ENCODE measurements around the gene MCRIP2.

The MCRIP2 gene

GRCh38 chr16:649631-650030, 8.0 kb downstream of the MCRIP2 start:
- no peak for DNase-seq

- DNase-seq, result no peak
Observed at GRCh38 chr16:651844-652243, 10.2 kb downstream of the MCRIP2 start.

GRCh38 chr16:652454-653305, 11.1 kb downstream of the MCRIP2 start:
- no peak for DNase-seq

- no peak for DNase-seq
Observed at GRCh38 chr16:654034-654433, 12.4 kb downstream of the MCRIP2 start.

- no peak for DNase-seq
Observed at GRCh38 chr16:657487-657886, 15.9 kb downstream of the MCRIP2 start.

GRCh38 chr16:658679-659571, 17.3 kb downstream of the MCRIP2 start:
- no peak for DNase-seq

GRCh38 chr16:659618-660017, 18.0 kb downstream of the MCRIP2 start:
- no peak for DNase-seq

- no peak for DNase-seq
Observed at GRCh38 chr16:660132-660458, 18.5 kb downstream of the MCRIP2 start.

- peak; percentile 62 to 67 for DNase-seq
Observed at GRCh38 chr16:660459-661183, 19.0 kb downstream of the MCRIP2 start.

GRCh38 chr16:661184-661821, 19.7 kb downstream of the MCRIP2 start:
- DNase-seq, result no peak

- no peak for DNase-seq
Observed at GRCh38 chr16:662095-662494, 20.5 kb downstream of the MCRIP2 start.

- DNase-seq, result no peak
Observed at GRCh38 chr16:662597-662996, 21.0 kb downstream of the MCRIP2 start.

- no peak for DNase-seq
Observed at GRCh38 chr16:666572-666971, 24.9 kb downstream of the MCRIP2 start.

- DNase-seq, result no peak
Observed at GRCh38 chr16:667113-667779, 25.6 kb downstream of the MCRIP2 start.

GRCh38 chr16:667780-668518, 26.3 kb downstream of the MCRIP2 start, which contains the start of gene RHOT2:
Gene RHOT2 (plus strand): TSS chr16:668132. CDS start chr16:668200, 68 bp downstream.
- DNase-seq, result peak; percentile 59 to 72

- no peak for DNase-seq
Observed at GRCh38 chr16:668519-669171, 27.0 kb downstream of the MCRIP2 start.

GRCh38 chr16:669666-670065, 28.0 kb downstream of the MCRIP2 start:
- no peak for DNase-seq

GRCh38 chr16:670485-671352, 29.1 kb downstream of the MCRIP2 start:
- no peak for DNase-seq

GRCh38 chr16:671353-672131, 29.9 kb downstream of the MCRIP2 start:
- DNase-seq, result no peak
